SU-DHL-6 (cell line): ENCODE results near the gene CTLA4.

Source experiments
- EZH2phosphoT487 ChIP-seq: fragments of 200-600 bp; sonication (generic), shearing (Covaris generic); conservative IDR thresholded peaks from 2 replicates; pipeline ENCODE4 v1.6.1; 2018; ENCODE audit warnings: mild to moderate bottlenecking, antibody characterized with exemption, low read length, moderate library complexity, mixed read lengths
- TF ChIP-seq, protein P1 (sequence below): fragments of 200-600 bp; sonication (generic); IDR thresholded peaks from one replicate; pipeline ENCODE4 v1.5.1; 2017; ENCODE audit warnings: antibody characterized with exemption, mild to moderate bottlenecking, low read length, moderate library complexity; ENCODE audit not compliant: insufficient read depth, poor library complexity, severe bottlenecking

GRCh38 chr2:203842373-203842772, 25.2 kb upstream of the CTLA4 start:
- TF ChIP-seq, protein P1, sequence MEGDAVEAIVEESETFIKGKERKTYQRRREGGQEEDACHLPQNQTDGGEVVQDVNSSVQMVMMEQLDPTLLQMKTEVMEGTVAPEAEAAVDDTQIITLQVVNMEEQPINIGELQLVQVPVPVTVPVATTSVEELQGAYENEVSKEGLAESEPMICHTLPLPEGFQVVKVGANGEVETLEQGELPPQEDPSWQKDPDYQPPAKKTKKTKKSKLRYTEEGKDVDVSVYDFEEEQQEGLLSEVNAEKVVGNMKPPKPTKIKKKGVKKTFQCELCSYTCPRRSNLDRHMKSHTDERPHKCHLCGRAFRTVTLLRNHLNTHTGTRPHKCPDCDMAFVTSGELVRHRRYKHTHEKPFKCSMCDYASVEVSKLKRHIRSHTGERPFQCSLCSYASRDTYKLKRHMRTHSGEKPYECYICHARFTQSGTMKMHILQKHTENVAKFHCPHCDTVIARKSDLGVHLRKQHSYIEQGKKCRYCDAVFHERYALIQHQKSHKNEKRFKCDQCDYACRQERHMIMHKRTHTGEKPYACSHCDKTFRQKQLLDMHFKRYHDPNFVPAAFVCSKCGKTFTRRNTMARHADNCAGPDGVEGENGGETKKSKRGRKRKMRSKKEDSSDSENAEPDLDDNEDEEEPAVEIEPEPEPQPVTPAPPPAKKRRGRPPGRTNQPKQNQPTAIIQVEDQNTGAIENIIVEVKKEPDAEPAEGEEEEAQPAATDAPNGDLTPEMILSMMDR, result no peak
- TF ChIP-seq EZH2phosphoT487, result no peak
